Adrenal gland (tissue), 12 donors: Measurements from ENCODE around the gene TOP2A. TPM values are rescaled to one million over a fixed set of nuclear protein-coding genes. Genes with fewer than 3 reads are reported as not detected.

Source experiments
- DNase-seq, 7 donors: peaks; one replicate each; pipeline ENCODE4 v3.0.0-alpha.2; 2019 to 2020
- H3K27ac ChIP-seq, 5 donors: fragments of 200-600 bp; sonication (generic) in 4 of 5; 1 replicate in 3 of 5; 2 replicates in 2 of 5; pipeline versions ENCODE4 v1.5.1 to v1.8.0; 2016 to 2020; ENCODE audit warnings: mild to moderate bottlenecking in 1 of 5
- H3K27me3 ChIP-seq: fragments of 200-600 bp; 2 replicates; pipeline ENCODE4 v1.8.0; 2021
- H3K36me3 ChIP-seq, 2 donors: fragments of 200-600 bp; replicated peaks in 1 of 2; 1 replicate in 1 of 2; 2 replicates in 1 of 2; pipeline versions ENCODE4 v1.5.1 to v1.8.0; 2018 to 2022
- H3K4me1 ChIP-seq, 2 donors: fragments of 200-600 bp; replicated peaks in 1 of 2; 1 replicate in 1 of 2; 2 replicates in 1 of 2; pipeline versions ENCODE4 v1.5.1 to v1.8.0; 2018 to 2021
- H3K4me3 ChIP-seq, 4 donors: fragments of 200-600 bp; sonication (generic) in 3 of 4; one replicate each; pipeline ENCODE4 v1.5.1; 2016 to 2018
- H3K9me3 ChIP-seq, 3 donors: fragments of 200-600 bp; sonication (generic) in 1 of 3; replicated peaks in 1 of 3; 1 replicate in 2 of 3; 2 replicates in 1 of 3; pipeline versions ENCODE4 v1.5.1 to v1.8.0; 2016 to 2021
- CTCF ChIP-seq, 6 experiments: fragments of 450-650 bp in 4 of 6; fragments of 200-600 bp in 2 of 6; sonication (generic) in 1 of 6; IDR thresholded peaks; 1 replicate in 5 of 6; 2 replicates in 1 of 6; pipeline versions ENCODE4 v1.5.1 to v1.8.0; 2016 to 2021; ENCODE audit warnings: antibody characterized with exemption in 6 of 6, mild to moderate bottlenecking in 2 of 6, moderate library complexity in 1 of 6
- POLR2A ChIP-seq, 2 donors: fragments of 450-650 bp; IDR thresholded peaks; one replicate each; pipeline ENCODE4 v1.6.1; 2017; ENCODE audit warnings: antibody characterized with exemption in 2 of 2, mild to moderate bottlenecking in 2 of 2, moderate library complexity in 1 of 2
- WGBS, 4 donors: extraction: QIAGEN DNeasy Blood & Tissue Kit in 2 of 4; methylation state at CpG; one replicate each; pipeline versions ENCODE4 v1.1.5 to v1.1.7; 2013 to 2017; 5-methylcytosine and 5-hydroxymethylcytosine counted together
- intact Hi-C, 2 donors: fragments of 100-400 bp; cut with DNase I; formaldehyde crosslinking; loops; one replicate each; pipeline versions ENCODE4 v1.14.1 to v1.15.0; 2022 to 2023
- polyA plus RNA-seq, 3 donors: library from polyadenylated mRNA; stranded (reverse); fragments of 200-250 nt in 2 of 3; fragments of 350-450 nt in 1 of 3; fragmentation: Illumina TruSeq in 1 of 3; extraction: RNeasy Lipid Tissue Mini Kit (QIAGEN cat#74804) in 1 of 3; gene quantifications; one replicate each; pipeline ENCODE4 v1.2.3, GENCODE V29; 2013 to 2014
- total RNA-seq, 9 donors: library from RNA; depleted of rRNA in 4 of 9; stranded (reverse); fragments of >200 nt in 4 of 9; fragments of 120-200 nt in 1 of 9; fragmentation: NEBNext Ultra II Directional in 1 of 9; extraction: Animal tissue kit (Norgen Biotek cat#: 25700) in 1 of 9; gene quantifications; one replicate each; pipeline versions ENCODE4 v1.1.0 to v1.2.4, GENCODE V29; 2013 to 2023
- donor health status: healthy with polysubstance abuse.
- donor health status: Bipolar disorder and iron deficiency.
- donor health status: DM: yes; HTN: yes; CAD: no.
- donor health status: DM: no; HTN: no; CAD: no.
- donor health status: DM: no; HTN: no; CAD: no.
- donor health status: DM: yes; HTN: yes; CAD: no.

The TOP2A gene
- total and polyA plus RNA-seq, 12 donors = 0.32 to 51.1 (median 3.8) TPM

- Histone ChIP-seq H3K36me3 (peaks cover 0 to 30% of the 10 kb centered on the region in 2 donors), H3K4me3 (no peak overlapping the region), H3K9me3 (no peaks in the 10 kb centered on the region), H3K4me1 (peaks cover 2 to 31% of the 10 kb centered on the region in 2 donors), H3K27ac (peak overlapping the region in 2 of 5 donors; percentile 22 to 50), H3K27me3 (no peaks in the 10 kb centered on the region)
- peak in 2 of 7 donors; percentile 29 to 44 for DNase-seq
- TF ChIP-seq CTCF (IDR thresholded peaks at IDR 0.05) = no peak
- intact Hi-C loops = loop anchor here in 1 of 2 donors (10.0 kb wide), 1 partner anchor 162 kb away; no protein-coding TSS in a partner anchor
- 59 to 67% (median 62%) methylated on average over 5 to 19 of the region's 19 CpGs for WGBS, 4 donors
These were observed 60.5 kb downstream of the TOP2A start for GRCh38 chr17:40356990-40357881.

GRCh38 chr17:40355804-40356758 is 61.6 kb downstream of the TOP2A start:
- Histone ChIP-seq H3K4me1 (peaks cover 7 to 38% of the 10 kb centered on the region in 2 donors), H3K27me3 (no peaks in the 10 kb centered on the region), H3K4me3 (no peak overlapping the region), H3K9me3 (no peaks in the 10 kb centered on the region), H3K36me3 (peaks cover 0 to 37% of the 10 kb centered on the region in 2 donors), H3K27ac (peak overlapping the region in 2 of 5 donors; percentile 50 to 64)
- peak in 3 of 7 donors; percentile 43 to 79 (median 61) for DNase-seq
- TF ChIP-seq CTCF (IDR thresholded peaks at IDR 0.05) (no peak), POLR2A (IDR thresholded peaks at IDR 0.05) (no peak)
- 65 to 78% (median 69%) methylated on average over 3 to 33 of the region's 33 CpGs for WGBS, 4 donors
- intact Hi-C loops = loop anchor here in 1 of 2 donors (2.0 to 10.0 kb wide), 2 partner anchors 51 to 161 kb away; no protein-coding TSS in a partner anchor

GRCh38 chr17:40355123-40355803 is 62.4 kb downstream of the TOP2A start:
- H3K27me3 ChIP-seq = no peaks in the 10 kb centered on the region
- WGBS, 4 donors = 40 to 78% (median 44%) methylated on average over 9 to 29 of the region's 29 CpGs
- no peaks in the 10 kb centered on the region for H3K9me3 ChIP-seq
- no peak for TF ChIP-seq POLR2A (IDR thresholded peaks at IDR 0.05)
- peak; percentile 82 to 99 (median 96) for TF ChIP-seq CTCF (IDR thresholded peaks at IDR 0.05)
- peak overlapping the region in 2 of 5 donors; percentile 50 to 64 for H3K27ac ChIP-seq
- DNase-seq = peak; percentile 66 to 92 (median 80)
- H3K4me1 ChIP-seq = peaks cover 7 to 38% of the 10 kb centered on the region in 2 donors
- intact Hi-C loops = loop anchor here in 1 of 2 donors (2.0 to 10.0 kb wide), 2 partner anchors 50 to 160 kb away; no protein-coding TSS in a partner anchor
- H3K4me3 ChIP-seq = no peak overlapping the region
- H3K36me3 ChIP-seq = peaks cover 0 to 37% of the 10 kb centered on the region in 2 donors
